DMS53 treated with DMSO at 0.1 percent for 48 hours (cell line): Measurements from ENCODE around the gene C16orf96.

ENCODE experiments used
- DNase-seq: peaks from one replicate; lab custom pipeline; 2025; ENCODE audit not compliant: unreplicated experiment; lab: John Stamatoyannopoulos, UW

The C16orf96 gene

DNA sequence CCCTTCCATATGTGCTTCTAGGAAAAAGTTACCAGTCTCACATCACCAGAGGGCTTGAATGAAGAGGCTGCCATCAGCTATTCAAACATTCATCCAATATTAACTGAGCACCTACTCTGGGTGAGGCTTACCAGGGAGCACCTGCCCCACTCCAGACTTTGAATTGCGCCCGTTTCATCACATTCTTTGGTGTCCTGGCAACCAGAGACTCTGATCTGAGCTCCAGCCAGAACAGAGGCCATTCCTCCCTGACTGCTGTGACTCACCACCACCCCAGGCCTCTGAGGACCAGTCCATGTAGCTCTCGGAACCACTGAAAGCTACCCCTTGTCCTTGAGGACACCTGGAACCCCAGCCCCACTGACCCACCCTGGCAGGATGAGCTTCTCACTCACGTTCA is at the start of gene C16orf96:
Gene C16orf96 (plus strand): TSS at position 229 of the 400 bp plus-strand sequence. CDS start 150 bp downstream, at position 379.
- peak; percentile 20 for DNase-seq

DNA sequence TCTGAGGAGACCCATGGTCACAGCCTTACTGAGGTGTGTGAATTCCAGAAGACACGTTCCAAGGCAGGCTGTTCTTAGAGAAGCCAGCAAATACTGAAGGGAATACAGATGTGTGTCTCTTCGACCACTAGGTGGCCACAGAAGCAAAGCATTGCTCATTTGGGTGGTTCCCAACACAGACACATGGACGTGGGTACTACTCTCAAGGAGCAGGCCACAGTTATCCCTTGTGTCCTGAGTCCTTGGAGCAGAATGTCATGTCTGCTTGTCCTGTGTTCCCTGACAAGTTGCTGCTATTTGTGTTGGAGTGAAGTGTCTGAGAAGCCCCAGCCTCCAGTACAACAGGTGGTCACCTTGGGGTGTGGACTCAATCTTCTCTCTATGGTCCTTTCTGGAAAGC is 49.7 kb upstream of the C16orf96 start:
- DNase-seq: peak; percentile 38

DNA sequence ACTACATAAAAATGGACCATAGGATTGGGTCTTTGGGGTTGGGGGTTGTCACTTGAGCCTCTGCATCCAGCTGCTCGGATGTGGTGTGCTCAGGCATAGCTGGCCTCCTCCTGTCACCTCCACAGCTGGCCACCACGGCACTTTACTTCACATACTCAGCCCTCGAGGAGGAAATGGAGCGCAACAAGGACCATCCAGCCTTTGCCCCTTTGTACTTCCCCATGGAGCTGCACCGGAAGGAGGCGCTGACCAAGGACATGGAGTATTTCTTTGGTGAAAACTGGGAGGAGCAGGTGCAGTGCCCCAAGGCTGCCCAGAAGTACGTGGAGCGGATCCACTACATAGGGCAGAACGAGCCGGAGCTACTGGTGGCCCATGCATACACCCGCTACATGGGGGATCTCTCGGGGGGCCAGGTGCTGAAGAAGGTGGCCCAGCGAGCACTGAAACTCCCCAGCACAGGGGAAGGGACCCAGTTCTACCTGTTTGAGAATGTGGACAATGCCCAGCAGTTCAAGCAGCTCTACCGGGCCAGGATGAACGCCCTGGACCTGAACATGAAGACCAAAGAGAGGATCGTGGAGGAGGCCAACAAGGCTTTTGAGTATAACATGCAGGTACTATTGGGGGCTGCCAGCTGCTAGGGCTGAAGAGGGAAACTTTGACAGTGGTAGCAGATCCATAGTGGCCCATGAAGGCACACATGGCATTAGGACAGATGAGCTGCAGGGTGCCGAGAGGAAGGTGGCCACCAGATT is 48.4 kb upstream of the C16orf96 start:
- DNase-seq: peak; percentile 33

DNA sequence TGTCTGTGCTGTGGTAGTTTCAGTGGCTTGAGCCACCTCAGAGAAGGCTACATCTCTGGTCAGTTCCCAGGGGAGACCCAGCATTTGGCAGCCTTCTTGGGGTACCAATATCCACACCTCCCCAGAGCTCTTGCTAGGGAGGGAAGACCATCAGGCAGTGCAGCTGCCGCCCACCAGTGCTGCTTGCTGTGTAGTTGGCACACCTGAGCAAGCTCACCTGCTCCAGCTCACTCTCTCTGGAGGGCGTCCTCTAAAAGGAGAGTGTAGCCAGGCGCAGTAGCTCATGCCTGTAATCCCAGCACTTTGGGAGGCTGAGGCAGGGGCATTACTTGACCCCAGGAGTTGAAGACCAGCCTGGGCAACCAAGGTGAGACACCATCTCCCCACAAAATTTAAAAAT is 47.3 kb upstream of the C16orf96 start:
- no peak for DNase-seq

DNA sequence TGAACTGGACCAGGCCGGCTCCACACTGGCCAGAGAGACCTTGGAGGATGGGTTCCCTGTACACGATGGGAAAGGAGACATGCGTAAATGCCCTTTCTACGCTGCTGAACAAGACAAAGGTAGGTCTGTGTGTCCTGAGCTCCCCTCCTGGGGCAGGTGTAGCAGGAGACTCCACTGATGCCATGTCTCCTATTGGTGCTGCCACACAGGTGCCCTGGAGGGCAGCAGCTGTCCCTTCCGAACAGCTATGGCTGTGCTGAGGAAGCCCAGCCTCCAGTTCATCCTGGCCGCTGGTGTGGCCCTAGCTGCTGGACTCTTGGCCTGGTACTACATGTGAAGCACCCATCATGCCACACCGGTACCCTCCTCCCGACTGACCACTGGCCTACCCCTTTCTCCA is 46.7 kb upstream of the C16orf96 start:
- DNase-seq: no peak

DNA sequence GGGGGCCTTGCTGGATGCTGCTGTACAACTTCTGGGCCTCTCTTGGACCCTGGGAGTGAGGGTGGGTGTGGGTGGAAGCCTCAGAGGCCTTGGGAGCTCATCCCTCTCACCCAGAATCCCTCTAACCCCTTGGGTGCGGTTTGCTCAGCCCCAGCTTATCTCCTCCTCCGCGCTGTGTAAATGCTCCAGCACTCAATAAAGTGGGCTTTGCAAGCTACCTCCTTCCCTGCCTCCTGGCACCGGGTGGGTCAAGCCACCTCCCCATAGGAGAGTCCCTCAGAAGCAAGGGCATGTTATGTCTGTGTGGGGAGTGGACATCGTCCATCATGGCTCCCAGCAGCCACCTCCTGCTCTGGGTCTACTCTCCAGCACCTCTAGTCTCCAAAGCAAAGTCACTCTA is 46.0 kb upstream of the C16orf96 start:
- DNase-seq: no peak

DNA sequence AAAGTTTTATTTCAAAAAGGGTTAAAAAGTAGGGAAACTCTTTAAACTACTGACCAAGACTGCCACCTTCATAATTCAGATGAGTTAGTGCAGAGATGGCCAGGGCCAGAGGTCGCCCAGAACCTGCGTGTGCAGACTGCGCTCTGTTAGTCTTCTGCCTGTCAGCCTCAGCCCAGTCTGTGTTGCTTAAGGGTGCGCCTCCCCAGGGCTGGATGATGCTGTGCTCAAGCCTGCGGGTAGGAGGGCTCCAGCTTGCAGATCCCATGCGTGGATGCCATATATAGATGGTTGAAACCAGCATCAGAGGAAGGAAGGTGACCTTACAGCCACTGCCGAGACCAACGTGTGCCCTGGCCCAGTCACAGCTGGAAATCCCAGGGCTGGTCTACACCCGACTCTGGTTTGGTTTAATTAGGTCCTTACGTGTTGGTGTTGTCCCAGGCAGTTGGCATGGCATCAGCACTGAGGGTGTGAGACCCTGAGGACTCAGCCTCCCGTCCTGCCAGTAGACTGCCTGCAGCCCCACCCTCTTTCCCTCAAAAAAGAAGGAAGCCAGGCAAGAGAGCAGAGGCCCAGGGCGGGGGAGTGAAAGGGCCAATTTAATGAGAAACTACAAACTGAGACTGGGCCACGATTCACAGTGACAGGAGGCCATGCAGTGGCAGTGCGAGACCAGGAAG is 45.3 kb upstream of the C16orf96 start:
- no peak for DNase-seq

DNA sequence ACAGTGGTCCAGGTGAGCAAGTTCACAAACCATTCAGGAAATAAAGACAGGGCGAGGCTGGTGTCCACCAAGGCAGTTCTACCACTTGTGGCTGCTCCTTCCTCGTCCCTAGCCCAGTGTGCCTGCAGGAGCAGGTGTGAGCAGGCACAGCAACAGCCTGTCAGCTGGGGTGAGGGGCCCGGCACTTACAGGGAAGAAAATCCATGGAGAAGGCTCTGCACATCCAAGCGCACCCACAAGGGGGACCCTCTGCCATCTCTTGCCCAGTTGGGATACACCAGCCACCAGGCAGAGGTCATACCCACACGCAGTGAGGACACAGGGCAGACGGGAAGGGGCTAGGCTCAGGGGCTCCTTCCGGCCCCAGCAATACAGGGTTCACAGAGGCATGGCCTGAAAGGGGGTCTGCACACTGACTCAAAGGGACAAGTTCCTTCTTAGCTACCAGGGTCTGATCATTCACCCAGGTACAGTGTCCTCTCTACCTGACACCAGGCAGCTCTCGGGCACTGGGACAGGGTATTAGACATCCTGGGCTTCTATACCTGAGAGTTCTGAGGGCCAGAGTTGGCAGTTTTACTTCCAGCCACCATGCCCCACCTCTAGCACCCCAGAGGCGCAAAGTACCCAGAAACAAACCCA is 44.6 kb upstream of the C16orf96 start:
- peak; percentile 51 for DNase-seq

DNA sequence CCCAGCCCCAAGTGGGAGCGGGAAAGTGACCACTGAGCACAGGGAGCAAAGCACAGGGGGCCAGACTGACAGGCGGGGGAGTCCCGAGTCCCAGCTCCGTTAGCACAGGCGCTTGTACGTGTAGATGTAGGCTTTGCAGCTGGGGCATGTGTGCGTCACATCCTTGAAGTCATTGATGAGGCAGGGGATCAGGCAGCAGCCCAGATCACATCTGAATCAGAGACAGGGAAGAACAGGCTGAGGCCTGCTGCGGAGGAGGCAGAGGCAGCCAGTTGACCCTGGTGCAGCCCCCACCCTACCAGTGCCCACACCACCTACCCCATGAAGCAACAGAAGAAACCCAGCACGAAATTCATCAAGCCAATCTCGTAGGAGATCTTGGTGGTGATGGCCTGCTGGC is 43.7 kb upstream of the C16orf96 start:
- no peak for DNase-seq

DNA sequence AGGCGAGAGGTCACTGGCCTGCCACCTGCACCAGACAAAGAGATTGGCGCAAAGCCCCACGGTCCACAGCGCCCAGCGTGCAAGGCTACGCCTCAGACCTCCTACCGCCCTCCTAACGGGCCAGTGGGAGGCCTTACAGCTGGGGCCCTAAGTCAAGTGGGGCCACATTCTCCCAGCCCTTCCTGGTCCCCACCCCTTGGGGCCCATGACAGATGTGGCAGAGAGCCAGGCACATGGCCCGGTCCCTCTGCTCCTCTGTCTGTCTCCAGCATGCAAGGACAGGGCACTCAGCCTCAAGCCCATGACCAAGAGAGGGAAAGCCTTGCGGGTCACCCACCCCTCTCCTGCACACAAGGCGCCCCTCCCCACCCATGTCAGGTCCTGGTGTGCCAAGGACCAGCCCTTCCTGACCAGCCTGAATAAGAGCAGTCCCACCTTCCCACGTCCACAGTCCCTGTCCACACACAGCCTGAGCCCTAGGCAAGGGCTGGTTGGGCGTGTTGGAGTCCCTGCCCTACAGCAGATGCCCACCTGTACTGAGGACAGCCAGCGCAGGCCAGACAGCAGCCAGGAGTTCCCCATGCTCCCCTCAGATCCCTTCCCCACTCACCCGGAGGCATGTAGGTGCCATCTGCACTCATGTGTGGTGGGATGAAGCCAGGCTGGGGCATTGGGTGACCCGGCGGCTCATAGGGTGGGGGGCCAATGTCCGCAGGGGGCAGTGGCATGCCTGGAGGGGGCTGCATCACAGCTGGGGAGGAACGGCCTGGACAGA is 42.9 kb upstream of the C16orf96 start:
- DNase-seq: no peak

DNA sequence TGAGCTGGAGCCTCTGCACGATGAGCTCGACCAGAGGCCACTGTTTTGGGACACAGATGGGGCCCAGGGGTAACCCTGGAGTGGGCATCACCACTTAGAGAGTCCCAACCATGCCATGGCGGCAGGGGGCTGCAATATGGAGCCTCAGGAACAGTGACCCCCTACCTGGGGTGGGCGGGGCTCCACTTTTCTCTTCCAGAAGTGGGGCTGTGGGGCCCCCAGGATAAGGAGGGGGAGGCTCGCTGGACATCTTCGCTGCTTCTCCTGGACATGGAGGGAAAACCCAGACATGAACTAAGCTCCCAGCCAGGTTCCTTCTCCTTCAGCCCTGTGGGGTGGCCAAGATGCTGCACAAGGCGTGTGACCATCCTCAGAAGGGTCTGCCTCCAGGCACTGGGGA is 42.3 kb upstream of the C16orf96 start:
- no peak for DNase-seq

DNA sequence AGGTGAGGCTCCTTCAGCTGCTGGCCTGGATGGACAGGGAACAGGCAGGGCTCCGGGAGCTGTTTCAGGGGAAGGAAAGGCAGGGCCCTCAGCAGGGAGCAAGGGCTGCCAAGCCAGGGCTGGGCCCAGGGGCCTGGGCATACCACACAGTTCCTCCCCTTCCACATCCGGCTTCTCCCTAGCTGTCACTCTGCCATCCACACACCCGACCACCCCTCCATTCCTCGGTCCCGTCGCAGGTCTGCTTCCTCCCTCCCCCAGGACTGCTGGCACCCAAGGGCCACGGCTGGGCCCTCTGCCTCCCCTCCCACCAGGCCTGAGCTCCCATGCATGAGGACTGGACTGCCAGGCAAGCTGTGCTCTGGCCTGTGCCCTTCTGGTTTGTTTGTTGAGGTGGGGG is 41.5 kb upstream of the C16orf96 start:
- DNase-seq: no peak

DNA sequence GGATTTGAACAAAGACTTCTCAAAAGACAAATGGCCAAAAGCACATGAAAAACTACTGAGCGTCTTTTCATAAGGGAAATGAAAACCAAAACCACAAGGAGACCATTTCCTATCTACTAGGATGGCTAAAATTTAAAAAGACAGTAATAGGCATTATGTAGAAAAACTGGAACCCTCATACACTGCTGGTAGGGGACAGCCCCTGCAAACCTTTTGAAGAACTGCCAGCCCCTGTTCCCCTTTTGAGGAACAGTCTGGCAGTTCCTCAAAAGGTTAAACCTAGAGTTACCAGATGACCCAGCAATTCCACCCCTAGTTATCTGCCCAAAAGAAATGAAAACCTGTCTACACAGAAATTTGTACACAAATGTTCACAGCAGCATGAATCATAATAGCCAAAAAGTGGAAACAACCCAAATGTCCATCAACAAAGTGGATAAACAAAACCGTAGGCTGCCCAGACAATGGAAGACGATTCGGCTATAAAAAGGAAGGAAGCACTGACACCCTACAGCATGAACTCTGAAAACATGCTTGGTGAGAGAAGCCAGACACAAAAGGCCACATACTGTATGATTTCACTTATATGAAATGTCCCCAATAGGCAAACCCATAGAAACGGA is 40.4 kb upstream of the C16orf96 start:
- DNase-seq: no peak

DNA sequence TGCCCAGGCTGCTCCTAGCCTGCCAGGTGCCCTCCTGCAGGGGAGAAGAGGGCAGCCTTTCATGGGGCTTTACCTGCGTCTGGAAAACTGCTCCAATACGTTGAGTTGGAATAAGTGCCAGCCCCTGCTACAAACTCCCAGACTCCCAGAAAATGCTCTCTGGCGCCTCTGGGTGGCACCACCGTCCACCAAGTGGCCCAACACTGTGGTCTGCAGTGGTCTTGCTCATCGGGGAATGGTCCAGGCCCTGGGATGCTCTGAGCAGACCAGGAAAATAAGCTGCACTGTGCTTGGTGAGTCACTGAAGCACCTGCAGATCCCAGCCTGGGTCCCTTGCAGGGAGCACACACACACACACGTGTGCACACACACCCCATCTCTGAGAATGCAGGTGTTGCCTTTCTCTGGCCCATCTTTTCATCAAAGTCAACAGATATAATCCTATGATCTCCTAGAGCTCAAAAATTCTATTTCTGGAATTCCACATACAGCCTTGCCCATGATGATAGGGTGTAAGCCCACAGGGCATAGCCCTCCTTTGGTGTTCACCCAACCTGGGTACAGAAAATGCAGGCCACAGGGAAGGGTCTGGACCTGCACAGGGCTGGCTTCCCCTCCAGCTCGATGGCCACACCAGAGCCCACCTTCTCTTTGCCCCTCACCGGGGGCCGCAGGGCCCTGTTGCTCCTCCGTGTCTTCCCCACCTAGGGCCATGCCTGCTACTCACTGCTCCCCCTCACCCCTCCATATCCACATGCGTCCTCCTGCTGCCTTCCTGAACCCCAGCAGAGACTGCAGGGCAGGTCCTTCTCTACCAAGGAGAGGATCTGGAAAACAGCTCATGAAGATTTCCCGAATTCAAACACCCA is 38.1 kb upstream of the C16orf96 start:
- peak; percentile 17 for DNase-seq

DNA sequence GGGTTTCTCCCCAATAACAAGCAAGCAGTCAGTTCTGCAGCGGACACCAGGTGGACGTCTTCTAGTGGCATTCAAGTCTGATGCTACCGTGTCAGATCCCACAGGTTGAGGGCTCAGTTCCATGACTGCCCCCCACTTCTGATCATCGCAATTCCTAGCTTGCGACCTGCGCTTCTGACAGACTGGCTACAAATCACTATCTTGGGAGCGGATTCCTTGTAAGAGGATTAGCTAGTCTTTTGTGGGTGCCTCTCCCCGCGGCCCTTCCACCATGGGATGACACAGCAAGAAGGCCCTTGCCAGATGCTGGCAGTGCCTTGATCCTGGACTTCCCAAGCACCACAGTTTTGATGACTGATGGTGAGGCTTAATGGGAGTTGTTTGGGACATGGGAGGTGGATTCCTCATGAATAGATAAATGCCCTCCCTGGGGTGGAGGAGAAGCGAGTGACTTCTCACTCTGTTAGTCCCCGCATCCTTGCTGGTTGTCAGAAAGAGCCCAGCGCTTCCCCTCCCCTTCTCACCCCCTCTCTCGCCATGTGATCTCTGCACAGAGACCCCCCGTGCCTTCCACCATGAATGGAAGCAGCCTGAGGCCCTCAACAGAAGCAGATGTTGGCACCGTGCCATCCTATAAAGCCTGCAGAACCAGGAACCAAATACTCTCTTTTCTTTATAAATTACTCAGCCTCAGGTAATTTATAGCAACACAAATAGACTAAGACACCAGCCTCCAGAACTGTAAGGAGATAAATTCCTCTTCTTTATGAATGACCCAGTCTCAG is 36.7 kb upstream of the C16orf96 start:
- DNase-seq: no peak

DNA sequence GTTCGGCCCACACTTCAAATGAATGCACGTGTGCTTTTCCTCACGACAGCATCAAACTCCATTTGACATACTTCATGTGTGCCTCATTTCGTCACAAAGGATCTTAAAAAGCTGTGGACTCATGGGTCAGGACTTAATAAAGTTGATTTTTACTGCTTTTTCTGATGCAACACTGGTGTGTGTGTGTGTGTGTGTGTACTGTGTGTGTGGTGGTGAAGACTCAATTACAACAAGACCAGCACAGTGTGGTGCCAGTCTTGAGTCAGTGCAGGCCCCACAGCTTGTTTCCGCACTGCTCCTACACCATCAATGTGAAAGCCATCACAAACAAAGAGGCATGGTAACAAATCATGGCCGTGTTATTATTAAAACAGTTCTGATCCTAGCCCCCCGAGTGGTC is 35.2 kb upstream of the C16orf96 start:
- no peak for DNase-seq

DNA sequence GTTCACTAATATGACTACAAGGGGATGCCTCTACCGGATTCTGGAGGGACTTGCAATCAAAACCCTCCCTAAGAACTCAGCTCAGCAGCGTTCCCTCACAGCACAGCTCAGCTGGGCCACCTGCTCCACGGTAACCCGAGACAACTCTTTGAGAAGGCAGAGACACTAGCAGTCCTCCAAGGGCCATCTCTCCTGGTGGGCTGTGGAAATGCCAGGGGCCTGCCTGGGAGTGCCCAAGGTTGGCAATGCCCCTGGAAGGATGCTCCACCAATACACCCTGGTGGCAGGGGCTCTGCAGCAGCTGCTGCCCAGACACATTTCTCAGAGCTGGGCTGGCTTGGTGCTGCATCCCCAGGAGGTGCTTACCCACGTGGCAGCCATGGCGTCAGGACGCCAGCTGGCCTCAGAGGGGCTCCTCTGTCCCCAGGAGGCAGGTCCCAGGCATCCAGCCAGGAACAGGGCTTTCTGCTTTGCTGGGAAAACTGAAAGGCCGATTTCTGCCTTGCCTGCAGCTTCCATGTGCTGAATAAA is 34.0 kb upstream of the C16orf96 start:
- DNase-seq: no peak

DNA sequence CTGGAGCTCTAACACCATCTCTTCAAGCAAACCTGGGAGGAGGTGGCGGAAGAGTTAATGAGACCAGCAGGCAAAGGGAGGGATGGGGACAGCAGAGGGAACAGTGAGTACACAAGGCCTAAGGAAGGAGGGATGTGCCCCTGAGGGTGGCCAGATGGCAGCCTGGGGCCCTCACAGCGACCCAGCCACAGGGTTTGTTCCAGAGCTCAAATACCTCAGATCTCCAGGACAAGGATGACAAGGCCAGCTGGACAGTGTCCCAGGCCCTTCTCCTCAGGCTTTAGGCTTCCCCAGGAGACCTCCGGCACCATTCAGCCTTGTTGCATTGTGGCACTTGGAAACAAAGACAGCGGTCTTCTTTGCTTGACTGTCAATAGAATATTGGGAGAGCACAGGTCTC is 32.5 kb upstream of the C16orf96 start:
- DNase-seq: no peak

DNA sequence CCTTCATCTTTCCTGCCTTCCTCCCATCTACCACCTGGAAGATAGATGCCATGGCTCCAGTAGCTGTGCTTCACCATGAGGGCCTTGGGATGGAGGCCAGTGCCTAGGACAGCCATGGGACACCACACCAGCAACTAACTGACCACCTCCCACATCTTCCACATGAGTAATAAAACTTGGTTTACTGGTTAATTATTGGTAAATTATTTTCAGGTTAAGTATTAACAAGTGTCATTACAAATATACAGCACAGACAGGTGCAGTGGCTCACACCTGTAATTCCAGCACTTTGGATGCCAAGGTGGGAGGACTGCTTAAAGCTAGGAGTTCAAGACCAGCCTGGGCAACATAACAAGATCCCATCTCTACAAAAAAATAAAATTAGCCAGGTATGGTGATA is 31.6 kb upstream of the C16orf96 start:
- DNase-seq: no peak
